Measurements from ENCODE around the gene PAQR4.

PAQR4 gene

GRCh38 chr16:2981177-2981898 lies 12.2 kb downstream of the PAQR4 start:
- DNase-seq: no peak

- DNase-seq: no peak
Observed at GRCh38 chr16:2981899-2982250, 12.7 kb downstream of the PAQR4 start.

GRCh38 chr16:2982402-2982801 lies 13.3 kb downstream of the PAQR4 start:
- DNase-seq: no peak

DNA sequence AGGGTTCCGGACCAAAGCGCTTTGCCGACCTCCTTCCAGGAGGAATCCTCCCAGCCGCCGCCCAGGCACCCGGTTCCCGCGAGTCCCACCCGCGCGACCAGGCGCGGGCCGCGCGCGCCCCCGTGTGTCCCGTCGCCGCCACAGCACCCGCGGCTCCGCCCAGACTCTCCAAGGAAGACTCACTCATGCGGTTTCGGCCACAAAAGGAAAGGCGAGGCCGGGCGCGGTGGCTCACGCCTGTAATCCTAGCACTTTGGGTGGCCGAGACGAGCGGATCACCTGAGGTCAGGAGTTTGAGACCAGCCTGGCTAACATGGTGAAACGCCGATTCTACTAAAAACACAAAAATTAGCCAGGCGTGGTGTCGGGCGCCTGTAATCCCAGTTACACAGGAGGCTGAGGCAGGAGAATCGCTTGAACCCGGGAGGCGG lies 14.6 kb downstream of the PAQR4 start:
- DNase-seq: peak; percentile 96

GRCh38 chr16:2985462-2985861 lies 16.3 kb downstream of the PAQR4 start:
- no peak for DNase-seq

DNA sequence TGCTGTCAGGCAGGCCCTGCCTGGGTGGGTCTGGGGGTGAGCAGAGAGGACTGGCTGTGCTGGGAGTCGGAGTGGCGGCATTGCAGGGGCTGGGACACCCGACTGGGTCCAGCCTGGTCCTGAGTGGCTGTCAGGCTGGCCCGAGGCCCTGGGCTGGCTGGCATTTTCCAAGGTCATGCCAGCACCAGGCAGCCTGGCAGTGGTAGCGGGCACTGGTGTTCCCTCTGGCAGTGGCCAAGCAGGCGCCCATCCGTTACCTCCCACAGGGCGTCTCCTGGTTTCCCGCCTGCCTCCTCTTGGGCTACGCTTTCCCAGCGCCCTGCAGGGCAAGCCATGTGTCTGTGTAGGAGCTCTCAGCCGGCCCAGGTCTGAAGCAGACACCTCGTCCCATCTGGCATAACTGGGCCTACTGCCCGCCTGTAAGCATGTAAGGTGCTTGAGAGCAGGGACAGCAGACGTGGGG lies 16.8 kb downstream of the PAQR4 start:
- DNase-seq: no peak

DNA sequence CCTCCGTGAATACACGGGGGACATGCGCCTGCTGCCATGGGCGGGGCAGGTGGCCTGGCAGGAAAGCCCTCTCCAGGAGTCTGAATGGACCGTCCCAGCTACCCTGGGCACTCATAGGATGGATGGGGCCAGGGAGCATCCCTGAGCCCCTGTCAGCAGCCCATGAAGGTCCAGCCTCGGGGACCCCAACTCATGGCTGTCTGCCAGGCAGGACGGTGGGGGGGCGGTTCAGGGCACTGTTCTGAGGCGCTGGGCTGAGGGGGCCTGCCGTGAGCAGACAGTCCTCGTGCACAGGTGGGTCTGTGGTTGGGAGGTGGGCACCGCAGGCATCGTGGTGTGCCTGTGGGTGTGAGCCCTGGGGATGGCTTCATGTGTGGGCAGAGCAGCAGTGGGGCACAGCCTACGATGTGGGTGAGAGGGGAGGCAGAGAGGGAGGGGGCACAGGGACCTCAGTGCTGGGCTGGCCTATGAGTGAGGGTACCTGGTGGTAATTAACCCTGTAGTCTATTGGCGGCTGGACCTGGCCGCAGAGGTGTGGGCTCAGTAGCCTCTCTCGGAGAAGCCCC lies 17.6 kb downstream of the PAQR4 start:
- no peak for DNase-seq

DNA sequence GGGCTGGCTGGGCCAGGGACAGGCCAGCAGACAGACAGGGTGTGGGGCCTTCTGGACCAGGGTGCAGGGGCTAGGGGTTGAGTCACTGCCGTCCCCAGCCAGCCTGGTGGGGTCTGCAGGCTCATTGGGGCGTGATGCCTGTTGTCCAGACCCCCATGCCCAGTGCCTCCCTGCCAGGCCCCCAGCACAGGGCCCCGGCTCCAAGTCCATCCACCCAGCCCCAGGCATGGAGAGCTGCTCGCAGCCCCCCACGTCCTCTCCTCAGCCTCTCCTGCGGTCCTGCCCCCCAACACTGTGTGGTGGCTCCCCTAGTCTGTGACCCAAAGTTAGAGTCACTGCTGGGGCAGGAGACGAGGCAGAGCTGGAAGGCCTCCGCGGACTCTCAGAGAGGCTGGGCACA lies 18.1 kb downstream of the PAQR4 start:
- no peak for DNase-seq

- DNase-seq: no peak
Observed at GRCh38 chr16:2987833-2988232, 18.7 kb downstream of the PAQR4 start.

- DNase-seq: no peak
Observed at GRCh38 chr16:2988590-2989099, 19.5 kb downstream of the PAQR4 start.

GRCh38 chr16:2990891-2991290 lies 21.7 kb downstream of the PAQR4 start:
- no peak for DNase-seq

GRCh38 chr16:2991566-2992261 lies 22.6 kb downstream of the PAQR4 start:
- no peak for DNase-seq

DNA sequence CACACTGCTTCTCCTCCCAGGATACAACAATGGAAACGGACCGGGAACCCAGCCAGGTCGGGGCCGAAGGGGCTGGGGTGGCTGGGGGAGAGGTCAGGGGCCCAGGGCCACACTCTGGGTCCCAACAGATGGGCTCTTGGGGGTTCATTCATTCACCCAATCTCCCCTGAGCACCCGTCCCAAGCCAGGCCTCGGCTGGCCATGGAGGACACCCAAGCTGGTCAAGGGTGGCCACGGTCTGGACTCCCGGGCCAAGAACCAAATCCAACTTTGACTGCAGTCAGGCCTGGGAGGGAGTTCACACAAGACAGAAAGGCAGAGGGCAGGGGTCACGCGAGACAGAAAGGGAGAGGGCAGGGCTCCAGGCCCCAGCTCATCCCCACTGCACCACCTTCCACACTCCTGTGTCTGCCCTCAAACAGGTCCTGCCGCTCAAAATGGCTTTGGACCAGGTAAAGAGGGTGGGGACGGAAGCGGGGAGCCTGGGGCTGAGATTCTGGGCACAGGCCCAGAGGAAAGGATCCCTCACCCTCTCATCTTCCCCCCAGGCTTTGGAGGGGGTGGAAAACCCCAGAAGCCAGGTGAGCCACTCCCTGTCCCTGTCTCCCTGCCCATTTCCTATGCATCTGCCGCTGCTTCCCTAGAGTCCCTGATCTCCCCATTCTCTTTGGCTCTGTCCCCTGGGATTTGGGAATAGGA lies 23.4 kb downstream of the PAQR4 start:
- DNase-seq: no peak

DNA sequence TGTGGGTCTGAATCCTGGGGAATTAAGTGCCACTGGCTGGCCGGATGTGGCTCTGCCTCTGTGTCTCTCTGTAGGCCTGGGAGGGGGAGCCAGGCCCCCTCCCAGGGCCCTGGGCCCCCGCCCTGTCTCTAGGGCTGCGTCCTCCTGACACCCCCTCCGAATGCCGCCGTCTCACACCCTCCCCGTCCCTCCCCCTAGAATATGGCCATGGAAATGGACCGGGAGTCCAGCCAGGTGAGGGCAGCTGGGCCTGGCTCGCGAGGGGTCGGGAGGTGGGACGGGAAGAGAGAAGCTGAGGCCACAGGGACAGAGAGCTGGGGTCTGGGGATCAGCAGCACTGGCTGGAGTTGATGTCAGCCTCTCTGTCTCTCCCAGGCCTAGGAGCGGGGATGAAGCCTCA lies 27.1 kb downstream of the PAQR4 start:
- no peak for DNase-seq

DNA sequence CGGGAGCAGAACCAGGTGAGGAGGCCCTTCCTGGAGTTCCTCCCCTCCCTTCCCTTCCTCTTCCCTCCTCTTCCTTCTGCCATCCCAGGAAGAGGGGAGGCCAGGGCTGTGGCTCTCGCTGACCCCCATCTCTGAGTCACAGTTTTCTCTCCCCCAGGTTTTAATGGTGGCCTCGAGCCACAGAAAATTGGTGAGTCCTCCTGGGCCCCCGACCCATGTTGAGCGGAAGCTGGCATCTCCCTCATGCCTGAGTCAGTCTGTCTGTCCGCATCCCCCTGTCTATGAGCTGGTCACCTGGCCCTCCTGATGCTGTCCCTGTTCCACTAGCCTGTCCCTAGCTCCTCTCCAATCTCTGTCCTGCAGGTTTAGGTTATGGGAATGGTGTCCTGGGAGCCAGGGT lies 30.8 kb downstream of the PAQR4 start:
- no peak for DNase-seq

DNA sequence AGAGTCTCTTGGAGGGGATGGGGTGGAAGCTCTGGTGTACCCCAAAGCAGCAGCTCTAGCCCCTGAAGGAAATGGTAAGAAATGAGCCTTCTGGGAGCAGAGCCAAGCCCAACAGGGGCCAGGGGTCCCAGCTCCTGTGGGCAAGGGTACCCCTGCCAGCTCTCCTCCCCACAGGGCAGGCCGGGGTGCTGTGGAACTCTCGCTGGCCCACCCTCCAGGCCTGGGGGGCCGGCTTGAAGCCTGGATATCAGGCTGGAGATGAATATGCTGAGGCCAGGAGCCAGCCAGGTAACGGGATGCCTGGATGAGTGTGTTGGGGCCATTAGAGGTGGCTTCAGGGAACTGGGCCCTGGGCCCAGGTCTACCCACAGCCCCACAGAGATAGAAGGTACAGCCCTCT lies 31.4 kb downstream of the PAQR4 start:
- DNase-seq: no peak

DNA sequence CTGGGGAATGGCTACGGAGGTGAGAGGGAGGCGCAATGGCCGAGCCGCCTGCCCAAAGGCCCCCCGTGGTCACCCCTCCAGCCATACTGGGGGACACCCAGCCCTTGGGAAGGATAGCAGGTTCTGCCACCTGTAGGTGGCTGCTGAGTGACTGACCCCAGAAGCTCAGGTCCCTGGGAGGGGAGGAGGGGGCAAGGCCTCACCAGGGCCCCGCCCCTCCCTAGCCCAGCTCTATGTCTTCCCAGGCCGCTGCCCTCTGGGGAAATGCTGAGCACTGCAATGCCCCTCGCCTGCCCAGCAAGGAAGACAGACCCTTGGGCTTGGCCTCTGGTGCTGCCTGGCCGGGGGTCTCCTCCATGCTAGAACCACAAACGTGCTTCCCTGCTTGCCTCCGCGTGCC lies 32.2 kb downstream of the PAQR4 start:
- no peak for DNase-seq

- peak; percentile 97 for DNase-seq
Observed at GRCh38 chr16:3003582-3004270, 34.6 kb downstream of the PAQR4 start.

GRCh38 chr16:3004319-3004718 lies 35.2 kb downstream of the PAQR4 start:
- no peak for DNase-seq

DNA sequence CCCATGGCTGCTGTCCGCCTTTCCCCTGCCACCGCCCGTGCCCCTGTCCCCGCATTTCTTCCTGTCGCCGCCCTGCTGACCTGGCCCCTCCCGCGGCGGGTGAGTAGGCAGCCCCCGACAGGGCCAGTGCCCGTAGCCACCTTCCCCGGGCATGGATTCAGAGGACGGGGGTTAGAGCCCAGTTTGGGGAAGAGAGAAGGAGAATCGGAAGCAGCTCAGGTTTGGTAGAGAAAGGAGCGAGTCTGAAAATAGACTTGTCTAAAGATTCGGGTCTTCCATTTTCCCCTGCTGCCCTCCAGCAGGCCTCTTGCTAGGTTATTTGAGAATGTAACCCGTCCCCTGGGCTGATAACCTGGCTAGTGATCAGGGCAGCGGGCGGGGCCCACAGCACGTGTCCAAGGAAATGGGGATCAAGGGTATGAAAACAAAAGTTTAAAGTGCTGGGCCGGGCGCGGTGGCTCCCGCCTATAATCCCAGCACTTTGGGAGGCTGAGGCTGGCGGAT lies 35.7 kb downstream of the PAQR4 start:
- no peak for DNase-seq

DNA sequence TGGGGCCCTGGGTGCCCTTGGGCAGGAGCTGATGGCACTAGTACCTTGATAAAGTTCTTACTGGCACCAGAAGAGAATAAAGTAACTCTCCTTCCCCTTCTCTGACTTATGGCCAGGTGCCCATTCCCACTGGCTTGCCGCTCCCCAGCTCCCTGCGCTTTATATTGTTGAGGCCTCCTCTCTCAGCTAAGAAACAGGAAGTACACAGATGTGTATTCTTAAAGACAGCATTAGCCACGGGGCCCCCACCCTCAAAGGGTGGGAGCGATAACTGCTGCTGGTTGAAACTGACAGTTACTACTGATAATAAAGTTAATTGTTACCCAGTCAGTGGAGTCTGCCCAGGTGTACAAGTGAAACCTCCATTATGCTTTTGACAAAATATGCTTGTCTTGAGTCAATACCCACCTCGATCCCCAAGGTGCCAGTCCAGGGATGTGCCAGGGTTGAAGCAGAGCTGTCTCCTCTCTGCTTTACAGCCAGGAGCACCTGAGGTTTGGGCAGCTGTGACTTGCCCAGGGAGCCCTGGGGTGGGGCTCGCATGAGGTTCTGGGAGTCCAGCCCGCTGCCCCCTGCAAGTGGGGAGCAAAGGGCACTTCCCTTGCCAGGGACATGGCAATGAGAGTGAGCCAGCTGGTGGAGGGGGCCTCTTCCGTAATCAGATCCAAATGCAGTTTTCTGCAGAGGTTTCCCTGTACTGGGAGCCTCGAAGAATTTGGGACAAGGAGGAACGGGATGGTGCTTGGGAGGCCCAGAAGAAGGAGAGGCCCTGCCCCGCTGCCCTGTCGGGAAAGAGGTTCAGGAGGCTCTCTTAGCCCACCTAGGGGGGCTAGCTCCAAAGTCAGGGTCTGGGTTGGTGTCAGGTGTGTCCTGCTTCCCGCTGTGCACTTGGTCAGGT lies 38.2 kb downstream of the PAQR4 start:
- DNase-seq: no peak
